Neural progenitor cell (in vitro differentiated cells): ENCODE data around the gene UCP3. TPM values are rescaled to one million over a fixed set of nuclear protein-coding genes. Genes with fewer than 3 reads are reported as not detected.

ENCODE experiments used
- DNase-seq: peaks from one replicate; pipeline ENCODE4 v3.0.0-alpha.2; 2016; ENCODE audit warnings: low spot score
- H2AFZ ChIP-seq: fragments of 200-600 bp; sonication (generic); replicated peaks from 2 replicates; pipeline ENCODE4 v1.6.1; 2016; ENCODE audit warnings: antibody characterized with exemption
- H3F3A ChIP-seq: fragments of 200-600 bp; sonication (generic); 2 replicates; pipeline ENCODE4 v1.6.1; 2016; ENCODE audit warnings: antibody characterized with exemption, low read depth
- H3K27ac ChIP-seq: fragments of 200-600 bp; sonication (generic); 2 replicates; pipeline ENCODE4 v1.5.1; 2016; ENCODE audit warnings: mild to moderate bottlenecking
- H3K27me3 ChIP-seq: fragments of 200-600 bp; sonication (generic); 2 replicates; pipeline ENCODE4 v1.6.1; 2016; ENCODE audit warnings: mild to moderate bottlenecking, moderate library complexity
- H3K36me3 ChIP-seq: fragments of 200-600 bp; sonication (generic); 2 replicates; pipeline ENCODE4 v1.5.1; 2016
- H3K4me1 ChIP-seq: fragments of 200-600 bp; sonication (generic); 2 replicates; pipeline ENCODE4 v1.6.1; 2016; ENCODE audit warnings: mixed run types
- H3K4me2 ChIP-seq: fragments of 200-600 bp; sonication (generic); 2 replicates; pipeline ENCODE4 v1.6.1; 2016
- H3K4me3 ChIP-seq: fragments of 200-600 bp; sonication (generic); 2 replicates; pipeline ENCODE4 v1.5.1; 2016
- H3K79me2 ChIP-seq: fragments of 200-600 bp; sonication (generic); 2 replicates; pipeline ENCODE4 v1.6.1; 2016; ENCODE audit warnings: low read depth
- H3K9ac ChIP-seq: fragments of 200-600 bp; sonication (generic); 2 replicates; pipeline ENCODE4 v1.6.1; 2016
- H3K9me3 ChIP-seq: fragments of 200-600 bp; sonication (generic); 2 replicates; pipeline ENCODE4 v1.5.1; 2016; ENCODE audit warnings: low read depth
- H4K20me1 ChIP-seq: fragments of 200-600 bp; sonication (generic); 2 replicates; pipeline ENCODE4 v1.6.1; 2016; ENCODE audit warnings: low read depth
- H3K27ac Mint-ChIP-seq: 3 replicates; pipeline ENCODE4 v1.8.0; 2021; ENCODE audit warnings: mixed read lengths
- H3K27me3 Mint-ChIP-seq: 2 replicates; pipeline ENCODE4 v1.8.0; 2022; ENCODE audit warnings: low read depth, mild to moderate bottlenecking, inconsistent platforms, moderate library complexity, mixed read lengths; ENCODE audit not compliant: insufficient read depth
- H3K36me3 Mint-ChIP-seq: 3 replicates; pipeline ENCODE4 v1.8.0; 2021; ENCODE audit warnings: mixed read lengths
- H3K4me1 Mint-ChIP-seq: 3 replicates; pipeline ENCODE4 v1.8.0; 2021; ENCODE audit warnings: mixed read lengths
- H3K4me3 Mint-ChIP-seq: 3 replicates; pipeline ENCODE4 v1.8.0; 2021; ENCODE audit warnings: mild to moderate bottlenecking, moderate library complexity, mixed read lengths
- H3K9me3 Mint-ChIP-seq: 3 replicates; pipeline ENCODE4 v1.8.0; 2020; ENCODE audit warnings: mixed read lengths
- EZH2 ChIP-seq: fragments of 200-600 bp; sonication (generic); IDR thresholded peaks from 2 replicates; pipeline ENCODE4 v1.6.1; 2017; ENCODE audit warnings: antibody characterized with exemption, mild to moderate bottlenecking, moderate library complexity
- EZH2phosphoT487 ChIP-seq: fragments of 200-600 bp; sonication (generic); IDR thresholded peaks from 2 replicates; pipeline ENCODE4 v1.6.1; 2017; ENCODE audit warnings: antibody characterized with exemption
- total RNA-seq: library from RNA; depleted of rRNA; stranded (reverse); fragments of >200 nt; gene quantifications from 2 replicates; pipeline ENCODE4 v1.2.3, GENCODE V29; 2015; ENCODE audit warnings: low replicate concordance
- TF ChIP-seq, protein P1 (sequence below): fragments of 200-600 bp; sonication (generic); IDR thresholded peaks from 2 replicates; pipeline ENCODE4 v1.5.1; 2017; ENCODE audit warnings: antibody characterized with exemption, mild to moderate bottlenecking

Gene UCP3
- total RNA-seq, 1 donor from 2014 or later = not detected

DNA sequence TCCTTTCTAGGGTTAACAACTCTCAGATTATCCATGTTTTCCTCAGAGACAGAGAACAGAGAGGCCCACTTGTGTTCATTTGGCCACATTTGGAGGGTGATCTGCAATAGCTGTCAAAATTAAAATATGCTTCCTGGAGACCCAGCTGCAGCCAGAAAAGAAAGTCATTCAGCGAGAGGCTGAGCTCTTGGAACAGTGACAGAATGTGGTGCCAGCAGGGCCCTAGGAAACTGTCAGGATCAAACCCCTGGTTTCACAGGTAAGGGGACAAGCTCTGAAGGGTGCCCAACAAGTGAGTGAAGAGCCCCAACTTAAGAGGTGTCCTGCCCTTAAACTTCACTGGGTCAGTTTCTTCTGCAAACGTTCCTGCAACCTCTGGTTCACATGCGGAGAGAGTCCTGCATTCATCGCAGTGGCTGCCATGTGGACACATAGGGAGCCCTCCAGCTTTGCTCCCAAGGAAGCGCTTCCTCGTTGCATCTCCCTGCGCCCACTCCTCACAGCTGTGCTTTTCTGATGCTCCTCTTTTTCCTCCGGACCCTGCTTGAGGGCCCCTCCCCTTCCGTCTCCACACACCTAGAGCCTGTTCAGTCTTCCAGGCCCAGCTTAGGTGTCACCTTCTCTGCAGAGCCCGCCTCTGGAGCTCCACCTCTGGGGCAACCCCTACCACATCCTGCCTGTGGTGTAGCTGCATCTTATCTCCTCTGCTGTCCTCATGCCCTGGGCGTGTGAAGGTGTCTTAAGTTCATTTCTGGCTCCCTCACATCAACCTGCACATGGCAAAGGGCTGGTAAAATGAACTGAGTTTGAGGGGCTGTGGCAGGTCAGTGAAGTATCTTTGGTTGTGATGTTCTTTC, 3.9 kb downstream of the UCP3 start:
- no peak overlapping the region for H3K27ac ChIP-seq
- H3K4me1 ChIP-seq = no peaks in the 10 kb centered on the region
- H3K27me3 ChIP-seq = no peaks in the 10 kb centered on the region
- peaks cover 7% of the 10 kb centered on the region for H3K27me3 Mint-ChIP-seq
- H3K4me3 Mint-ChIP-seq = no peak overlapping the region
- no peaks in the 10 kb centered on the region for H4K20me1 ChIP-seq
- H3K27ac Mint-ChIP-seq = no peak overlapping the region
- H3K36me3 Mint-ChIP-seq = peaks cover 9% of the 10 kb centered on the region
- no peak overlapping the region for H3K4me2 ChIP-seq
- no peak overlapping the region for H3K4me3 ChIP-seq
- H3K9ac ChIP-seq = no peak overlapping the region
- H3K9me3 Mint-ChIP-seq = no peaks in the 10 kb centered on the region
- no peaks in the 10 kb centered on the region for H3K36me3 ChIP-seq
- no peaks in the 10 kb centered on the region for H3K9me3 ChIP-seq
- no peak overlapping the region for H2AFZ ChIP-seq
- no peak for DNase-seq
- no peaks in the 10 kb centered on the region for H3K79me2 ChIP-seq
- H3F3A ChIP-seq = no peaks in the 10 kb centered on the region
- peaks cover 2% of the 10 kb centered on the region for H3K4me1 Mint-ChIP-seq
- TF ChIP-seq, protein P1, sequence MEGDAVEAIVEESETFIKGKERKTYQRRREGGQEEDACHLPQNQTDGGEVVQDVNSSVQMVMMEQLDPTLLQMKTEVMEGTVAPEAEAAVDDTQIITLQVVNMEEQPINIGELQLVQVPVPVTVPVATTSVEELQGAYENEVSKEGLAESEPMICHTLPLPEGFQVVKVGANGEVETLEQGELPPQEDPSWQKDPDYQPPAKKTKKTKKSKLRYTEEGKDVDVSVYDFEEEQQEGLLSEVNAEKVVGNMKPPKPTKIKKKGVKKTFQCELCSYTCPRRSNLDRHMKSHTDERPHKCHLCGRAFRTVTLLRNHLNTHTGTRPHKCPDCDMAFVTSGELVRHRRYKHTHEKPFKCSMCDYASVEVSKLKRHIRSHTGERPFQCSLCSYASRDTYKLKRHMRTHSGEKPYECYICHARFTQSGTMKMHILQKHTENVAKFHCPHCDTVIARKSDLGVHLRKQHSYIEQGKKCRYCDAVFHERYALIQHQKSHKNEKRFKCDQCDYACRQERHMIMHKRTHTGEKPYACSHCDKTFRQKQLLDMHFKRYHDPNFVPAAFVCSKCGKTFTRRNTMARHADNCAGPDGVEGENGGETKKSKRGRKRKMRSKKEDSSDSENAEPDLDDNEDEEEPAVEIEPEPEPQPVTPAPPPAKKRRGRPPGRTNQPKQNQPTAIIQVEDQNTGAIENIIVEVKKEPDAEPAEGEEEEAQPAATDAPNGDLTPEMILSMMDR = no peak
- no peak for TF ChIP-seq EZH2
- TF ChIP-seq EZH2phosphoT487 = no peak

GRCh38 chr11:74004046-74004695, 4.7 kb downstream of the UCP3 start:
- Histone ChIP-seq H3K27ac (no peak overlapping the region), H4K20me1 (no peaks in the 10 kb centered on the region), H3K9ac (no peak overlapping the region), H2AFZ (no peak overlapping the region), H3K79me2 (no peaks in the 10 kb centered on the region), H3K36me3 (no peaks in the 10 kb centered on the region), H3K4me3 (no peak overlapping the region), H3K4me2 (no peak overlapping the region), H3F3A (no peaks in the 10 kb centered on the region), H3K27me3 (no peaks in the 10 kb centered on the region), H3K9me3 (no peaks in the 10 kb centered on the region), H3K4me1 (no peaks in the 10 kb centered on the region)
- no peak for DNase-seq
- peaks cover 9% of the 10 kb centered on the region for H3K36me3 Mint-ChIP-seq
- no peak for TF ChIP-seq EZH2phosphoT487
- TF ChIP-seq, protein P1 = no peak
- TF ChIP-seq EZH2 = no peak
- peaks cover 7% of the 10 kb centered on the region for H3K27me3 Mint-ChIP-seq
- peaks cover 2% of the 10 kb centered on the region for H3K4me1 Mint-ChIP-seq
- no peak overlapping the region for H3K27ac Mint-ChIP-seq
- no peak overlapping the region for H3K4me3 Mint-ChIP-seq
- H3K9me3 Mint-ChIP-seq = no peaks in the 10 kb centered on the region

GRCh38 chr11:74002832-74003231, 6.1 kb downstream of the UCP3 start:
- H3K27ac Mint-ChIP-seq = no peak overlapping the region
- H3K9me3 ChIP-seq = no peaks in the 10 kb centered on the region
- H3K4me1 ChIP-seq = no peaks in the 10 kb centered on the region
- no peak for DNase-seq
- H3K27ac ChIP-seq = no peak overlapping the region
- no peaks in the 10 kb centered on the region for H3K27me3 ChIP-seq
- H3K4me2 ChIP-seq = no peak overlapping the region
- no peaks in the 10 kb centered on the region for H4K20me1 ChIP-seq
- no peak overlapping the region for H2AFZ ChIP-seq
- H3K4me3 Mint-ChIP-seq = no peak overlapping the region
- no peak overlapping the region for H3K4me3 ChIP-seq
- no peak overlapping the region for H3K9ac ChIP-seq
- no peak for TF ChIP-seq EZH2phosphoT487
- TF ChIP-seq, protein P1 = no peak
- no peak for TF ChIP-seq EZH2
- H3K4me1 Mint-ChIP-seq = peaks cover 2% of the 10 kb centered on the region
- H3K36me3 ChIP-seq = no peaks in the 10 kb centered on the region
- peaks cover 4% of the 10 kb centered on the region for H3K27me3 Mint-ChIP-seq
- H3K79me2 ChIP-seq = no peaks in the 10 kb centered on the region
- no peaks in the 10 kb centered on the region for H3F3A ChIP-seq
- peaks cover 9% of the 10 kb centered on the region for H3K36me3 Mint-ChIP-seq
- H3K9me3 Mint-ChIP-seq = no peaks in the 10 kb centered on the region
